Central memory CD4-positive, alpha-beta T cell (primary cell): Measurements from ENCODE around the gene RFC3.

ENCODE experiments used
- DNase-seq: peaks from one replicate; pipeline ENCODE4 v3.0.0; 2022

The RFC3 gene

GRCh38 chr13:33869005-33869404 is 51.1 kb downstream of the RFC3 start:
- no peak for DNase-seq

DNA sequence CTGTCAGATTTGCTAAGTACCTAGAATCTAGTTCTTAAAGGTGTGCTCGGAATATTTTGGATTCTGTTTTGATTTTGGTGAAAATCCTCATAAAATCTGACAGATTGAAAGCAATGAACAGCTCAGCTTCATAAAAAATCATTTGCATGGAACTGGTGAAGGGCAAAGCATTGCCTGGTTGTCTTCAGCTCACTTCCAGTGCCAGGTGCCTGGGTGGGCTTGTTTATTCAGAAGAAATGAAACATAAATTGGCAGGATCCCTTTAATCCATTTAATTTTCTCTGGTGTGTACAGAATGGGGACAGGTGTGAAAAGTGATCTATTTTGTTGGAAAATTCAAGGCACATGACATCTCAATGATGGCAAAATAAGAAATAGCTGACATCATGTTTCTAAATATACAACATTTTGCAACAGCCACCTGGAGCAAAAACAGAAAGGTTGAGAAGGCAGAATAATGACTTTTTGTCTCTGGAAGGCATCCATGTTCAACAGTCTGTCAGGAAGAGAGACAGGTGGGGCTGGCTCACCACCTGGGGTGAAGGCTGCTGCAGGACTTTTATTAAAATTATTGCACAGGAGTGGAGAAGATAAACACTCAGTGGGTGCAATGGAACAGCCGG is 52.2 kb downstream of the RFC3 start:
- DNase-seq, result no peak

DNA sequence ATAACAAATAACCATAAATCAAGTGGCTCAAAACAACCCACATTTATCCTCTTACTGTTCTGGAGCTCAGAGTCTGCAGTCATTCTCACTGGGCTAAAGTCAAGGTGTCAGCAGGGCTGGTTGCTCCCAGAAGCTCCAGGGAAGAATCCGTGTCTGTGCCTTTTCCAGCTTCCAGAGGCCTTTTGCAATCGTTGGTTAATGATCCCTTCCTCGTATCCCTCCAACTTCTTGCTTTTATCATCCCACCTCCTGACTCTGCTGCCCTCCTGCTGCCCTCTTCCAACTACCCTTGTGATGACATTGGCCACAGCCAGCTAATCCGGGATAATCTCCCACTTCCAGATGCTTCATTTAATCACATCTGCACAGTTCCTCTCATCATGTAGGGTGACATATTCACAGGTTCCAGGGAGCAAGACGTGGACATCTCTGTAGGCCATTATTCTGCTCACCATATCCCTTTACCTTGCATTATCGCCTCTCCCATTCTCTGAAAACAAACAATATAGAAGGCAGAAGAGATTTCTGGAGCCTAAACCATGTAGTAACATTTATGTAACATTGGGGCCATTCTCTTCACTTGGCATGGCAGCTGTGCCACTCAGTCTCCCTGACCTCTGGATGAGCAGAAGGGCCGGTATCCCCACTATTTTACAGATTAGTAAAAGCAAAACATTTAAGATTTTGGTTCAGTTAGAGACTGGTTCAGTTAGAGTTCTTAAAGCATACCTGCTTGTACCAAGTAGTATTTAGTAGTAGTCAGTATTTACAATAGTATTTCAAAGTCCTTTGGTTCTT is 53.5 kb downstream of the RFC3 start:
- no peak for DNase-seq

DNA sequence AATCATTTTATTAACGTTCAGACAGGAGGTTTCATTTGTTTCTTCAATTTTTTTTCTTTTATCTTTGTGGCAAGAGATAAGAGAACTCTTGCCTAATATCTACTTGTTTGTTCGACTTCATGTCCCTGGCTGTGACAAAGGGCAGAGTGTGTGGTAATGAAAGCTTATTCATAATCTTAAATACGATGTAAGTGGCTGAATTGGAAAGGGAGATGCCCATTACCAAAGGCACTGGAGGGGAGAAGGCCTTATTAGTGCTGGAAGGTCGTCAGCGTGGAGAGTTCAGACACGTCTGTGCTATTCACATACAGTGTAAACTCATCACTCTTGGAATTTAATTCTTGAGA is 54.0 kb downstream of the RFC3 start:
- no peak for DNase-seq

GRCh38 chr13:33873251-33873908 is 55.4 kb downstream of the RFC3 start:
- no peak for DNase-seq

DNA sequence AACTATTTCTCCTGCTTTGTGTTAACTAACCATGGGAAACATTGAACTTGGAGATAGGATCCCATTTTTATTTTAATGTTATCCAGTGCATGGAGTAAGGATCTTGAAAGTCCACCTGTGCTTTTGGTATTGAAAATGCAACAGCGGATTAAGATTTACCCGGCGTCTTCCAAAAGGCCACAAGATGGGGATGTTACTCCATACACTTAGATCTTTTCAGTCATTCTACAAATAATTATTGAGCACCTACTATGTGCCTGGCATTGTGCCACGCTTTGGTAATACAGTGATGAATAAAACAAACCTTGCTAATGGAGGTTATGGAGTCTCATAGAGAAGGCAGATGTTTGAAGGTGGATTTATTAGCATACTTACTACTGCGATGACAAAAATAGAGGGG is 56.9 kb downstream of the RFC3 start:
- DNase-seq, result no peak

- no peak for DNase-seq
These were observed 57.9 kb downstream of the RFC3 start for GRCh38 chr13:33875618-33876401.

GRCh38 chr13:33876716-33877394 is 58.9 kb downstream of the RFC3 start:
- no peak for DNase-seq

- DNase-seq, result no peak
These were observed 61.2 kb downstream of the RFC3 start for GRCh38 chr13:33879118-33879517.

GRCh38 chr13:33882804-33883203 is 64.9 kb downstream of the RFC3 start:
- DNase-seq, result no peak

DNA sequence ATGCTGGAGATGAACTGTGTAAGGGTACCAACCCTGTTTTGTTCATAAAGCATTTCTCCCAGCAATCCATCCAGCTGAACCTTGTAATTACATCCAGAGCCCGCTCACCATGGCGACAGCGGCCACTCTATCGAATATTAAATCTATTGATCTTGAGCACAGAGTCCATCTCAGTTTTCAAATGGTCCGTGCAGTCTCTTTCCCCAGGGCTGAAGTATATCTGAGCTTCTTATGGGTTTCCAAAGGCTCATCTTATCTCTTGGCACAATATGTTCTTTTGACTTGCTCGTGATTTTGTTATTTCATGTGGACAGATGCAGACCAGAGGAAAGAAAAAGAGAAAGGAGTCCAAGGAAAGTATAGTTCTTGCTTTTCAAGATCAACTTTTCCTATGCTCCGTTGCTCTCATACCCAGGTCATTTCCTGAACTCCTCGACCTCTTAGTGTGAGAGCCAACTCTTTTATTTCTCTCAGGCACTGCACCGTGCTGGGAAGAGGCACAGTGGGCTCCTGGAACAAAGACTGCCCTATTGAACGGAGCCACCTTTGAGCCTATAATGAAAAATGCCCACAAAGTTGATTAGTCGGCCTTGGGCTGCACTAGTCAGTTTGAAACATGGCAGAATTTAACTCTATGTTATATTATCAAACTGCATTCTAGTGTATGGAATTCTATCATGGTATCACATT is 66.7 kb downstream of the RFC3 start:
- DNase-seq, result no peak
